Upper lobe of left lung (tissue), 6 donors: ENCODE results near the gene TMEM121. TPM values are rescaled to one million over a fixed set of nuclear protein-coding genes. Genes with fewer than 3 reads are reported as not detected.
A peak's percentile ranks its signal among the peaks of the same experiment; 100 is the strongest.

Source experiments
- ATAC-seq, 2 donors: fragments of 200-7000 bp; cut with Tn5 transposase; one replicate each; pipeline ENCODE4 v1.9.1; 2022; ENCODE audit warnings: mild to moderate bottlenecking in 2 of 2, moderate library complexity in 2 of 2; ENCODE audit not compliant: low FRiP score in 2 of 2
- DNase-seq, 2 donors: peaks; one replicate each; pipeline ENCODE4 v3.0.0-alpha.2; 2019 to 2020
- H3K27ac ChIP-seq, 4 donors: fragments of 200-600 bp; sonication (generic); one replicate each; pipeline ENCODE4 v1.5.1; 2016 to 2019
- H3K27me3 ChIP-seq, 4 donors: fragments of 200-600 bp; sonication (generic); one replicate each; pipeline ENCODE4 v1.5.1; 2017 to 2019
- H3K36me3 ChIP-seq, 4 donors: fragments of 200-600 bp; sonication (generic); one replicate each; pipeline ENCODE4 v1.5.1; 2016 to 2019
- H3K4me1 ChIP-seq, 4 donors: fragments of 200-600 bp; sonication (generic); one replicate each; pipeline ENCODE4 v1.5.1; 2018 to 2019
- H3K4me3 ChIP-seq, 4 donors: fragments of 200-600 bp; sonication (generic); one replicate each; pipeline ENCODE4 v1.5.1; 2017 to 2019; ENCODE audit warnings: mild to moderate bottlenecking in 2 of 4, moderate library complexity in 1 of 4
- H3K9me3 ChIP-seq, 4 donors: fragments of 200-600 bp; sonication (generic); one replicate each; pipeline ENCODE4 v1.5.1; 2018 to 2019
- CTCF ChIP-seq, 6 experiments: fragments of 450-650 bp in 4 of 6; fragments of 200-600 bp in 2 of 6; sonication (generic) in 2 of 6; IDR thresholded peaks; one replicate each; pipeline ENCODE4 v1.5.1; 2016 to 2019; ENCODE audit warnings: antibody characterized with exemption in 6 of 6
- EP300 ChIP-seq, 4 donors: sonication (generic); formaldehyde crosslinking; IDR thresholded peaks; one replicate each; pipeline ENCODE4 v1.5.1; 2017; ENCODE audit warnings: antibody characterized with exemption in 4 of 4, control low read depth in 2 of 4
- POLR2A ChIP-seq, 4 donors: fragments of 450-650 bp; IDR thresholded peaks; one replicate each; pipeline ENCODE4 v1.5.1; 2016 to 2017; ENCODE audit warnings: antibody characterized with exemption in 4 of 4, mild to moderate bottlenecking in 2 of 4
- POLR2AphosphoS5 ChIP-seq, 2 donors: sonication (generic); formaldehyde crosslinking; IDR thresholded peaks; one replicate each; pipeline ENCODE4 v1.5.1; 2017; ENCODE audit warnings: antibody characterized with exemption in 2 of 2
- WGBS, 2 donors: methylation state at CpG; one replicate each; pipeline ENCODE4 v1.1.5; 2017 to 2018; 5-methylcytosine and 5-hydroxymethylcytosine counted together
- total RNA-seq, 6 donors: library from RNA; depleted of rRNA in 4 of 6; stranded (reverse); fragments of >200 nt in 4 of 6; gene quantifications; one replicate each; pipeline versions ENCODE4 v1.1.0 to v1.2.1, GENCODE V29; 2016 to 2021
- donor health status: DM: no; HTN: no; CAD: no; lungs with moderate emphysema.
- donor health status: DM: no; HTN: yes; CAD: no; lungs with severe emphysema.

TMEM121 gene
- total RNA-seq, result 1 to 10 TPM in 4 of 6 donors, under 1 TPM in 1, not detected in 1; 0.69 to 4.6 (median 3.8) TPM

GRCh38 chr14:105525861-105526775 is at the start of gene TMEM121:
Gene TMEM121 (plus strand): TSS chr14:105526583. CDS start chr14:105528835, 2,252 bp downstream.
- ATAC-seq (peak in 1 of 2 donors; percentile 18), DNase-seq (peak in 1 of 2 donors; percentile 90)
- 0 to 4% methylated on average over 3 to 18 of the region's 88 CpGs for WGBS, 2 donors
- H3K27me3 ChIP-seq, result peaks cover 0 to 35% (median 19%) of the 10 kb centered on the region in 4 donors
- H3K4me3 ChIP-seq, result peak within 1 kb of the TSS; percentile 31 to 80 (median 53)
- no peaks in the 10 kb centered on the region for H3K36me3 ChIP-seq
- no peak for TF ChIP-seq POLR2A (IDR thresholded peaks at IDR 0.05)
- TF ChIP-seq EP300 (IDR thresholded peaks at IDR 0.05), result no peak
- no peak for TF ChIP-seq POLR2AphosphoS5 (IDR thresholded peaks at IDR 0.05)
- TF ChIP-seq CTCF (IDR thresholded peaks at IDR 0.05), result no peak
- no peaks in the 10 kb centered on the region for H3K9me3 ChIP-seq
- peak within 1 kb of the TSS in 2 of 4 donors; percentile 55 to 64 for H3K27ac ChIP-seq
- peaks cover 34 to 47% (median 38%) of the 10 kb centered on the region in 4 donors for H3K4me1 ChIP-seq

GRCh38 chr14:105476831-105477659 is 49.3 kb upstream of the TMEM121 start:
- Histone ChIP-seq H3K27ac (peak overlapping the region; percentile 86 to 98 (median 92)), H3K4me1 (peaks cover 46 to 93% (median 76%) of the 10 kb centered on the region in 4 donors), H3K9me3 (no peaks in the 10 kb centered on the region), H3K36me3 (peaks cover 0 to 22% (median 6%) of the 10 kb centered on the region in 4 donors), H3K27me3 (peaks cover 0 to 16% (median 8%) of the 10 kb centered on the region in 4 donors), H3K4me3 (peak overlapping the region; percentile 59 to 90 (median 85))
- ATAC-seq, result no peak
- 27 to 42% methylated on average over 5 to 14 of the region's 16 CpGs for WGBS, 2 donors
- TF ChIP-seq CTCF (IDR thresholded peaks at IDR 0.05) (no peak), EP300 (IDR thresholded peaks at IDR 0.05) (peak in 1 of 4 donors; percentile 24), POLR2A (IDR thresholded peaks at IDR 0.05) (peak in 1 of 4 donors; percentile 15), POLR2AphosphoS5 (IDR thresholded peaks at IDR 0.05) (peak in 1 of 2 donors; percentile 39)
- DNase-seq, result no peak

GRCh38 chr14:105477660-105478397 is 48.6 kb upstream of the TMEM121 start:
- H3K27ac ChIP-seq, result peak overlapping the region; percentile 86 to 98 (median 92)
- 45 to 64% methylated on average over 6 to 12 of the region's 56 CpGs for WGBS, 2 donors
- TF ChIP-seq POLR2A (IDR thresholded peaks at IDR 0.05) (no peak), EP300 (IDR thresholded peaks at IDR 0.05) (no peak), POLR2AphosphoS5 (IDR thresholded peaks at IDR 0.05) (no peak), CTCF (IDR thresholded peaks at IDR 0.05) (no peak)
- peaks cover 46 to 93% (median 76%) of the 10 kb centered on the region in 4 donors for H3K4me1 ChIP-seq
- DNase-seq (no peak), ATAC-seq (no peak)
- peaks cover 0 to 22% (median 6%) of the 10 kb centered on the region in 4 donors for H3K36me3 ChIP-seq
- peak overlapping the region in 3 of 4 donors; percentile 59 to 89 (median 81) for H3K4me3 ChIP-seq
- no peaks in the 10 kb centered on the region for H3K9me3 ChIP-seq
- peaks cover 0 to 16% (median 8%) of the 10 kb centered on the region in 4 donors for H3K27me3 ChIP-seq
